HG03108 (cell line): ENCODE data around the gene PIP5KL1.

ENCODE experiments used
- ATAC-seq: cut with Tn5 transposase; IDR thresholded peaks from one replicate; pipeline ENCODE4 v1.9.1; 2021; ENCODE audit warnings: moderate library complexity; ENCODE audit not compliant: unreplicated experiment

PIP5KL1 gene

DNA sequence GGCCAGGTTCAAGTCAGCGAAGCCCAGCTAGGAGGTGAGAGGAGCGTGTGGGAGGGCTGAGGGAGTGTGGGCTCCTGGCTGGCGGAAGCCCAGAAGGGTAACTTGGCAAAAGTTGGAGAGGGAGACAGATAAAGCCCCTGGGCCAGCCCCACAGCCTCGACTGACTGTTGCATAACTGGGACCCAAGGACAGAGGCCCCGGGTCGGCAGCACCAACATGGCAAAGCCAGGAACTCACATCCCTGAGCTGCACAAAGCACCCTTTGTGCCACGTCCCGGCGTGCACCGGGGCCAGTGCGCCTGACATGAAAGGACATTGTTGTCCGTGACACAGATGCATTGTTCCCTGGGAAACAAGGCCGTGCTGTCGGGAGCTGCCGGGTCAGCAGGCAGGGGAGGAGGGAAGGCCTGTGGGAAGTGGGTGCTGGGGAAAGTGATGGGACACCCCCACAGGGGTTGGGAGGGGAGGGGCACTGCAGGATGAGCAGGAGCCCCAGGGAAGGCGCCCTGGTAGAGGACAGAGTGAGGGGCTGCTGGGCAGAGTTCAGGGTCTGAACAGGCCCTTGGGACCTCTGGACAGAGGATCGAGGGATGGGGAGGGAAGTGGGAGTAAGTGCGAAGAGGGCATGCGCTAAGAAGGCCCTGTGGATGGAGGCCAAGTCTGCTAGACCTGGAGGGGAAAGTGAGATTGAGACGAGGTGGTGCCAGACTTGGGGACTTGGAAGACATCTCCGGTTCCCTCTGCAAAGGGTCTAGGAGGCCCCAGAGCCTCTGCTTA is 20.1 kb upstream of the PIP5KL1 start:
- no peak for ATAC-seq

DNA sequence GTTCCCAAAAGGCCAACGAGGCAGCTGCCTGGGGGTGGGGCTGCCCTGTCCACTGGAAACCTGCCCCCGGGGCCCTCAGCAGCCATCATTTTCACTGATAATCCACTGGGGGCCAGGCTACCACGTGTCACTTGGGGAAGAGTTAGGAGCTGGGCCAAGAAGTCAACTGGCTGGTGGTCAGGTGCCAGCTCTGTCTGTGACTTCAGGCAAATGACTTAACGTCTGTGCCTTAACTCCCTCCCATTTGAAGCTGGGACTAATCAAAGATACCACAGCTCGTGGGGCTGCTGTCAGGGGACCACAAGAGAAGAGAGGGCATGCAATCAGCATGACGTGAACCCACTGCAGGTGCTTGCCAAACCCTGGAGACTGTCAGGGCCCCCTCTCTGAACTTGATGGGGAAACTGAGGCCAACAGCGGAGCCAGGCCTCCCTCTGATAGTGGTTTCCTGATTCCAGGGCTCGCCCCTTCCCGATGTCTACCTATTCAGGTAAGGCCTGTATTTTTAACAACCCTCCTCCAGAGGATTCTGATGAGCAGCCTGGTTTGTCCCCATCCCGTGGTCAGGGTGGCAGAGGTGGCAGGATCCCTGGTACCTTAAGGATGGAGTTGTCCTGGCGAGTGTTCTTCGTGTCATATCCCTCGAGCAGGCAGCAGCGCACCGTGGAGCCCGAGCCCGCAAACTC is 19.4 kb upstream of the PIP5KL1 start:
- ATAC-seq: no peak

DNA sequence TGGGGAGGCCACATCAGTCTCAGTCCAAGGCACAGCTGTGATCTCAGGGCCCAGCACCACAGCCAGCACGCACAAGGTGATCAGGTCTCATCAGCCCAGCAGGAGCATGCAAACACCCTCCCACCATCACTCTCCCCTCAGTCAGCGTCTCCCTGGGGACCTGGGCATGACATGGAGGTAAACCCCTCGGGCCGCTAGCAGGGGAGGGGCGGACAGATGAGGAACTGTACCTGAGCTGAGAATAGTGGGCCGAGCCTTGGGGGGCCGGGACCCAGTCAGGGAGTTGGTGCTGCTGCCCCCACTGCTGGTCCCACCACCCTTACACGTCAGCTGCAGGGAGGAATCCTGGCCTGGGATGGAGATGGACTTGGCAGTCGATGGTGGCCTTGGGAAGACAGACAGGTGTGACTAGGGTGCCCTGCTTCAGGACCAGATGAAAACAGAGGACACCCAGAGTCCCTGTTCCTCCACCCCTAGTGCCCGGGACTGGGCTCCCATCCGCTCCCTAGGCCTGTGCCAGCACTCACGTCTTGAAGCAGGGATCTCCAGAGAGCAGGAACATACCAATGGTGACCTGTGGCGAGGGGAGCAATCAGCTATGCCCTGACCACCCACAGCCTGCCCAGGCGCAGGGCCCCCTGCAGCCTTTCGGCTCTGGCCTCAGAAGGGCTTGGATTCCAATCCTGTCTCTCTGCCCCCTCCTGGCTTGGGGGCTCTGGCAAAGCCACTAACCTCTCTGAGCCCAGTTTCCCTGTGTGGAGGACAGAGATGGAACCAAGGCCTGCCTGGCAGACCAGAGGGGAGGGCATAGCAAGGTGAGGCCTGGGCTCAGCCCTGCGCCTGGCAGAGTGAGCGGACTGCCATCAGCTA is 17.5 kb upstream of the PIP5KL1 start:
- no peak for ATAC-seq

DNA sequence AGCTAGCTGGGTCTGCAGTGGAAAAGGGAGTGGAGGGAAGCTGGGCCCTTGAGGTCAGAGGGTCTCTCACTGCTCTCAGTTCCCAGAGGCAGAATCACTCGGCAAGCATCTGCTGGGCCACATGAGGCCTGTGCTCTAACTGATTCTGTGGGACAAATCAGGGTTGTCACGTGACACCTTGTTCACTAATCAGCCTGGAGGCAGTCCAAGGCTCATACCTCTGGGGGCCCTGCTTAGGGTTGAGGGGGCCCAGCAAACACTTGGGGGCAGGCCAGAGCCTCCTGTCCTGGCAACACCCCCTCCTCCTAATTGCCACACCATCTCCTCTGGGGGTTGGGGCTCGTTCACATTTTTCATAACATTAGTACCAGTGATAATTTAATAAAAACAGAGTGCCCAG is 16.2 kb upstream of the PIP5KL1 start:
- no peak for ATAC-seq

DNA sequence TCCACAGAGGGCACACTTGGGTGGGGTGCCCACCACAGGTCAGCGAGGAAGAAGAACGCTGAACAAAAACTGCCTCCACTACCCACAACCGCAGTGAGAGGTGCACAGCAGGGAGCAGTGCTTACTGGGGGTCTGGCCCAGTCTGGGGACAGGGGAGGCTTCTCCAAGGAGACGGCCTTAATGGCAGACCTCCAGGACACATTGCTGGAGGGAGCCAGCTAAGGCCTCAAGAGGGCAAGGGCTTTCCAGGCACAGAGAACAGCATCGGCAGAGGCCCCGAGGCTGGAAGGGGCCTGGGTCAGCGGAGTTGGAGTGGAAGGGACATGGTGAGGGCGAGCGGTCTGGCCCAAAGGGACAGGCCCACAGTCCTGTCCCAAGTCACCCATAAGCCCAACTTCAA is 15.4 kb upstream of the PIP5KL1 start:
- ATAC-seq: no peak

DNA sequence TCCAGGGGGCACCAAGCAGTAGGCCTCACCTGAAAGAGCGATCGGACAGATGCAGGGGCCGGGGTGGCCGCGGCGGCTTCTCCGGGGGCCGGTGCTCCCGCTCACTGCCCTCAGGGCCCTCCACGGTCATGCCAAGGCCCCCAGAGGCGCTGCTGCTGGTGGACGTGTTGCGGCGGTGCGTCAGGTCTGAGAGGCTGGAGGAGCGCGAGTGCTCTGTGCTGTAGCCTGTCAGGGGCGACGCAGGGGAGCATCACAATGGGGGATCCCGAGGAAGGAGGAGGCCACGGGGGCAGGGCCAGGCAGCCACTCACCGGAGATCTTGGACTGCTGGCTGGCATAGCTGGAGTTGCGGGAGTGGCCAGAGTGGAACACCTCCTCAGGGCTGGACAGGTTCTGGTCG is 14.8 kb upstream of the PIP5KL1 start:
- no peak for ATAC-seq

DNA sequence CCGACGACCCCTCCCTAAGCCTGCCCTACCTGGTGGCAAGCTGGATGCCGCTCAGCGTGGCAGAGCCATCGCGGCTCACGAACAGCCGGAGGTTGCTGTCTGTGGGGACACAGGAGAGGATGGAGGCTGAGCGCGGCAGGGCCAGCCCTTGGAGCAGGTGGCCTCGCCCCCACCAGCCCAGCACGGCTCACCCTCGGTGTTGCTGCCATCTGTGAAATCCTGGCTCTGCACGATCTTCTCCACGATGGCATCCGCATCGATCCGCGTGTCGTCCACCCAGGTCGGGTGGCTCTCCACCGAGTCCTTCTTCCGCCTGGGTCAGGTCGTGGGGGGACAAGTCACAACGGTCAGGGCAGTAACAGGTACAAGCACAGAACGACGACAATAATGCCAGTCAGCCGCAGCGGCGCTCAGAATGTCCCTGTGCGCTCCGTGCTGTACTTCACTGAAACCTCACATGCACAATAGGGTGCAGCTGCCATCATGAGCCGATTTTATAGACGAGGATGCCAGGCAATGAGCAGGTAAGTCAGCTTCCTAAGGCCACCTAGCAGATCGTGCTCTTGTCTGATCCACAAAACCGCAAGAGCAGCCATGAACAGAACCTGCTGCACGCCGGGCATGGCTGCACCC is 14.1 kb upstream of the PIP5KL1 start:
- no peak for ATAC-seq

DNA sequence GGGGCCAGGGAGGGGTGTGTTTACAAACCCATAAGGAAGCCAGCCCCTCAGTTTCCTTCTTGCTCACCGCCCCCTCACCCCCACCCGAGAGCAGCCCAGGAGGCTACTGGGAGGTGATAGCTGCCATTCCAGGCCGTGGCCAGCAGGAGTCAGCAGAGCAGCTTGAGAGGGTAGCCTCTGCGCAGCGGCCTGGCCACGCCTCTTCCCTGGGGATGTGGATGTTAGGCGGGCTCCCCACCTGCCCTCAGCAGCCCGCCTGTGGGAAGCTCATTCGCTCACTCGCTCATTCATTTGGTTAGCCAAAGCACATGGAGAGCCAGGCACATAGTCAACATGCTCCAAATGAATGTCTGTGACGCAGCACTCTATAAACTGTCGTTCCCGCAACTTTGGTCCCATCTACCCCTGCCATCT is 13.2 kb upstream of the PIP5KL1 start:
- no peak for ATAC-seq

DNA sequence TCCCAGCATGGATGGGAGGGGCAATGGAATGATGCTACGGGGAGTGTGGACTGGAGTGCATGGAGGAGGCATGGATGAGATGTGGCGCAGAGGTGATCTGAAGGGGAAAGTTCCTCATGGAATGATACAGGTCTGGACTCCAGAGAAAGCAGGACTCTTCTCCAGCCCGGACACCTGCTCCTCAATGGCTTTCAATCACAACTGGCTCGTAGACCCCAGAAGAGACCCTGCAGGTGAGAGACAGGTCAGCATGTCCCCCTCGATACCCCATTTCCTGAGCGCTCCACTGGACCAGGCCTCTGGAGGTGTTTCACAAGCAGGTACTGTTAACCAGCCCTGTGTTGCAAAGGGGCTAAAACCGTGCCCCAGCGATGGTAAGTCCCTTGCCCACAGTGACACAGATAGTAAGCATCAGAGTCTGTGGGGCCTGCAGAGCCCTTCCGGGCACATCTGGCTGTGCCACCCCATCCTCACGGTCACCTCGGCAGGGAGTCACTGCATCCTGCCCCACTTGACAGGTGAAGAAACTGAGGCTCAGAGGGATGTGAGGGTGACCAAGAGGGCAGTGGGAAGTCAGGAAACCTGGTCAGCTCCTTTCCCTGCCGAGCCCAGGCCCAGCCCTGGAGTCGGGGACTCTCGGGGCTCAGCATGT is 12.6 kb upstream of the PIP5KL1 start:
- ATAC-seq: no peak

DNA sequence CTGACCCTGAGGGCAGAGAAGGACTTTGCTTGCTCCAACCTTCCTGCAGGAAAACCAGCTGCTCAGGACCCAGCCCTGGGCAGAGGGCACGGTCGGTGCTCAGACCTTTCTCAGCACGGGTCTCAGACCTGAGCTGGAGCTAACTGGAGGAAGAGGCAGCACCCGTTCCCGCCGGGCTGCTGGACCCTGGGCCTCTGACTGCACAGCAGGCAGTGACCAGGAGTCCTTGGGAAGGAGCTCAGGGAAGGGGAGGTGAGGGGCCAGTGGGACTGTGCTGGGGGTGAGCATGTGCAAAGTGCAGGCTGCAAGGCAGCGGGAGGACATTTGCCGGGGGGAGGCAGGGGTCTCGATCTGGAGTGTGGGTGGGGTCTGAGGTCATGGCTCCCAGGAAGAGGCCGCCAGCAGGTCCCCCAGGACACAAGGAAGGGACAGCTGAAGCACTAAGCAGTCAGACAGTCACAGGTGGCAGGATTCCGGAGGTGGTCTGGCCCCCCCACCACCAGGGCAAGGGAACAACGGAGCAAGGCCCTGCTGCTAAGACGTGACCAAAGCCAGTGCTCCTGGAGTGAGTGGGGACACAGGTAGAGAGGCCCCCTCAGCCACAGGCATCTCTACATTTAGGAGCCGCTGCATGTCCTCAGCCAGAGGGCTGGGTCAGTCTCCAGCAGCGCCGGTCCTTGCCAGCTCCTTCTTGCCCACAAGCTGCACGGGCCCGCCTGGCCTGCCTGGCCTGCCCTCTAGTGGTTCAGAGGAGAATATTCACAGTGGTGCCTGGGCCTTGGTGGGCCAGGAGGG is 11.8 kb upstream of the PIP5KL1 start:
- ATAC-seq: no peak

DNA sequence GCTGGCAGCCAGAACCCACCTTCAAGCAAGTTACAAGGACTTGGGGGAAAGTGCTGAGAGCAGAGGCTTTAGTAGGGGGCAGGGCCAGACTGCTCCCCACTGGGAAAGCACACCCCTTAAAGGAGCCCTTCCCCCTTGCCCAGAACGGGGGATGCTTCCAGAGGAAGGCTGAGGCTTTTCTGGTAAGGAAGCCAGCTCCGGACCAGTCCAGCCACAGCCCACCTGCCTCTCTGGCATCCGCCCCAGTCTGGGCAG is 11.3 kb upstream of the PIP5KL1 start:
- no peak for ATAC-seq

DNA sequence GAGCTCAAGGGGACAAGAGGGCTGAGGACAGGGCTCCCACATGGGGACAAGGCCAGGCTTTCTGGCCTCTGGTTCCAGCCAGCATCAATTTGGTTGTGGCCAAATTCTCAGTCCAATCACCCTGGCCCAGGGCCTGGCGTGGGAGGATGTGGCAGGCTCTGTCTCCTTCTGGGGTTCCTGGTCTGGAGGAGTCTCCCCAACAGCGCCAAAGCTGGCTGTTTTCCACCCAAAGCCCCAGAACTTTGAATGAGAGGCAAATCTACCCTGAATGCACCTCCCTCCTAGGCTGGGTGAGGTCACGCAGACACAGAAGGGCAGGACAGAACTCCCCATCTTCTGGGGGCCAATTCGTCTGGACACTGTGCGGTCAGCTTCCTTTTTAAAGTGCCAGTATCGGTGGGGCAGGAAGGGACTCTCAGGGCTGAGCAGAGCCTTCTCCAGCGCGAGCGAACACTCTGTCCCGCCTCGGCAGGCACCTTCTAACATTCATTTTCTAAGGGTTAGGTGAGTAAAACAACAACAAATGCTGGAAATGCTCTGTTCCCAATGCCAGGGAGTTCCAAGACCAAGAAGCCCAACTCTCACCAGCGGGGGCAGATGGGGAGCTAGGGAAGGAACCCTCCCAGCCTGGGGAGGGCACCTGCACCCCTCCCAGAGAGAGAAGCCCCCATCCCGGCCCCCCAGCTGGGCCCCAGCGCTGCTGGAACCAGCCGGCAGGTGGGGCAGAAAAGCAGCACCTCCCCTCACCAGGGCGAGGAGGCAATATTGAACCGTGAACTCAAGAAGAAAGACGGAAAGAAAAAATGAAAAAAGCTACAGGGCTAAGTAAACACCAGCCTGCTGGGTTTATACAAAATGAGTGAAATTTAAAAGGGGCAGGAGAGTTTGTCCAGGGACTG is 10.7 kb upstream of the PIP5KL1 start:
- ATAC-seq: no peak

DNA sequence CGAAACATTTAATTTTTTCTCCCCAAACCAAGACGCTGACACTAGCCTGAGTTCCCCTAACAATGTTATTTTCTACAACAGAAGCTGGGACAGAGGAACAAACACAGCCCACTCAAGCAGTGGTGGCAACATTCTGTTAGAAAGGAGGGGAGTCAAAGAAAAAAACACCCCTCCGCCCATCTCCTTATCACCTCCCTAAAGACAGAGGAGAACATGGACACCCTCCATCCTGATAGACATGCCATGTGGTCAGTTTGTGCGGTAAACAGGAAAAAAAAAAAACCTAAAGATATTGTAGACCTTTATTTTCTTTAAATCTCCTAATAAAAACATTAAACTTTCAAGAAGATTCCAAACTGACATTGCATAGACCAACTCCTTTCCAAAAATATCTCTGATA is 10.0 kb upstream of the PIP5KL1 start:
- no peak for ATAC-seq

DNA sequence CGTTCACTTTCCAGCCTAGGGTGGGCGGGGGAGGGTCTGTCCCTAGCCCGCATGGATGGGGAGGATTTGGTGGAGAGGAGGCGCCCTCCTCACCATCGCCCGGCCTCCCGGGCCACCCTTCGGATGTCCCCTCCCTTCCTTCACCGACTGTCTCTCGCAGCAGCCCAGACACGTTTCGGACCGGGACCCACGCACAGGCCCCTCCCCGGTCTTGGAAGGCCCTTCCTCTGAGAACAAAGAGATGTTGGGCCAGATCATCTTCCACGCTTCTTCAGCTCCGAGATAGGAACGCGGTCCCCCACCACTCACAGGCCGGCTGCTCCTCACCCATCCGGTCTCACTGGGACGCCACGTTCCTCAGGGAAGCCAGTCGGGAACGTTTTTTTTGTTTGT is 7.7 kb upstream of the PIP5KL1 start:
- ATAC-seq: no peak

DNA sequence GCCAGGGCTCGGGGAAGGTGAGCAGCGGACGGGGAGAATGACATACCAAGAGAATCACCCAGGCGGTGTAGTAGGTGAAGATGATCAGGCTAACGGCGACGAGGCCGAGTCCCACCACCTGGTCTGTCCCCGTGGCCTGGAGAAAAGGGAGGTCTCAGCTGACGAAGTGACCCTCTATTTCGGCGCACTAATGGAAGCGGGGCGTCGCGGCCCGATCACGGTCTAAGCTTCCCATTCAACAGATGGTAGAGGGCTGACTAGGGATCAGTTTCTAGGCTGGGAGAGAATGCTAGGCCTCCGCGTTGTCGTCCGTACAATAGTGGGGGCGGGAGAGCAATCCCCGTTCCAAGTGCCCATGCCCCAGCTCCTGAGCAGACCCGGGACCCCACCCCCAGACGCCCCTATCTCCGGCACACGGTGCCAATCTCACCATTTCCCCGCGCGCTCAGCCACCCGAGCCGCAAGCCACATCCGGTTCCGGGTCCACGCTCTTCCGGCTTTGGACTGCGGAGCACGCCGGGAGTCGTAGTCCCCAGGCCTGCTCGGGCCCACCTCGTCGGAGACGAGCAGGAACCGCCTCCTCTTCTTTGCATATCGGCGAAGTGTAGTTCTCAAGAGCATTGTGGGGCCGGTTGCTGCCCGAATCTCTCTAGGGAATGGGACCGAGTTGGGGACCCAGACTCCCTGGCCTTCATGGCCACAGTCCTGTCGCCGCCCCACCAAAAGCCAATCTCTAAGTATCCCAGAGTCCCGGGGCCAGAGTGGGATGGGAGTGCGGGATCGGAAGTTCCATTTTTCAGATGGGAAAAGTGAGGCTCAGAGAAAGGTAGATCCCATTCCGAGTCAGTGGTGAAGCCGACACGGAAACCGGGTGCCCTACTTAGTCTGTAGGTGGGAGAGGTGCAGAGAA is 7.1 kb upstream of the PIP5KL1 start, which contains the start of gene DPM2:
Gene DPM2 (minus strand): TSS at position 467 of the 910 bp plus-strand sequence. CDS start 34 bp downstream, at position 433.
- peak; percentile 85 for ATAC-seq

DNA sequence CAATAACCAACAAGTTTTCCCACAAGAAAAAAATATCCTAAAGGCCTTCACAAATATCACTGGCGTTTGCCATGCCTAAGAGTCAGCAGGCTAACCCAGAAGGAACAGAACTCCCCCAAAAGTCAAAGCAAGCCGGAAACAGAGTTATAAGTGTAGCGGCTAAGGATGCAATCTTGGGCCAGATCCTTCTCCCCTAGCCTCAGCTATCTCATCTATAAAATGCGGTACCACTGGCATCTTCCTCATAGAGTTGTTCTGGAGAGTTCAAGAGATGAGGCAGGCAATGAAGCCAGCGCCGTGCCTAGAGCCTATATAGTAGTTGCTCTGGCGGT is 6.4 kb upstream of the PIP5KL1 start:
- ATAC-seq: no peak

DNA sequence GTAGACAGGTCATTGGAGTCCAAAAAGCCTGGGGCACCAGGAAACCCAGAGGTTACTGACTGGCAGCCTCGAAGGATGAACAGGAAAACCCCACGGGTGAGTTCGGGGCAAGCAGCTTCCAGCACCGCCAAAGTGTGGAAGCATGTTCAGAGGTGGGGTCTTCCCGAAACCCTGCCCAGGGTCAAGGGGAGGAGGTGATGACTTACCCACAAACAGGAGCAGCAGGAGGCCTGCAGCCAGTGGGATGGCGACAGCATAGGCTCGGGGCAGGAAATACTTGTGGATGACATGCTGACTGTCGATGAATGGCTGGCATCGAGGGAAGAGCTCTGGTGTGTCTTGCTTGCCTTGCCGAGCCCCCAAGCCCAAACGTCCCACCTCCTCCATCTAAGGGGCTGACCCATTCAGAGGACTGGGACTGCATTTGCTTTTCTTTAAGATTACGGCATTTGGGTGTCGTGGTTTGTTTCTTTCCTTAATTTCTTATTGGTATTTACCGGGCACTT is 5.8 kb upstream of the PIP5KL1 start:
- no peak for ATAC-seq

DNA sequence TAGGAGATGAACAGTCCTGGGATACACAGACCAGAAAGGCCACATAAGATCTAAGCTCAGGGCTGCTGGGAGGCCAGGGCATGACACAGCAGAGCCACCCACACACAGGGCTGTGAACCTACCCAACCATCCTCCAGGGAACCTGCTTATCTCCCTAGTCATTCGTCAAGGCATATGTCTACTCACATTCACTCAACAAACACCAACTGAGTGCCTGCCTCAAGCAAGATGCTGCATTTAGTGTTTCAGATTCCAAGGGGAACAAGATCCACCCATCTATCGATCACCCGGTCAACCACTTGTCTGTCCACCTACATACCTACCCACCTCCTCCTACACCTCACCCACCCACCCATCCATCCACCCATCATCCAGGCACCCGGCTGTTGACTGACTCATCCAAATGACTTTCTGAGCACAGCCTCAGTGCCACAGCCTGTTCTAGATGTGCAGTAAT is 5.2 kb upstream of the PIP5KL1 start:
- ATAC-seq: no peak
